Astrocyte of the hippocampus (primary cell): ENCODE data around the gene ACSL5.

ENCODE experiments used
- DNase-seq: peaks from one replicate; pipeline ENCODE4 v3.0.0; 2011; ENCODE audit warnings: low read depth, low spot score

Gene ACSL5, protein sequence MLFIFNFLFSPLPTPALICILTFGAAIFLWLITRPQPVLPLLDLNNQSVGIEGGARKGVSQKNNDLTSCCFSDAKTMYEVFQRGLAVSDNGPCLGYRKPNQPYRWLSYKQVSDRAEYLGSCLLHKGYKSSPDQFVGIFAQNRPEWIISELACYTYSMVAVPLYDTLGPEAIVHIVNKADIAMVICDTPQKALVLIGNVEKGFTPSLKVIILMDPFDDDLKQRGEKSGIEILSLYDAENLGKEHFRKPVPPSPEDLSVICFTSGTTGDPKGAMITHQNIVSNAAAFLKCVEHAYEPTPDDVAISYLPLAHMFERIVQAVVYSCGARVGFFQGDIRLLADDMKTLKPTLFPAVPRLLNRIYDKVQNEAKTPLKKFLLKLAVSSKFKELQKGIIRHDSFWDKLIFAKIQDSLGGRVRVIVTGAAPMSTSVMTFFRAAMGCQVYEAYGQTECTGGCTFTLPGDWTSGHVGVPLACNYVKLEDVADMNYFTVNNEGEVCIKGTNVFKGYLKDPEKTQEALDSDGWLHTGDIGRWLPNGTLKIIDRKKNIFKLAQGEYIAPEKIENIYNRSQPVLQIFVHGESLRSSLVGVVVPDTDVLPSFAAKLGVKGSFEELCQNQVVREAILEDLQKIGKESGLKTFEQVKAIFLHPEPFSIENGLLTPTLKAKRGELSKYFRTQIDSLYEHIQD

GRCh38 chr10:112373912-112374338 lies at the start of gene ACSL5:
Gene ACSL5 (plus strand): TSS chr10:112374116. CDS start chr10:112394947, 20,831 bp downstream.
- no peak for DNase-seq

- no peak for DNase-seq
Measured at GRCh38 chr10:112327678-112328077, 46.2 kb upstream of the ACSL5 start.

- DNase-seq, result no peak
Measured at GRCh38 chr10:112330162-112330561, 43.8 kb upstream of the ACSL5 start.

GRCh38 chr10:112330607-112331160 lies 43.2 kb upstream of the ACSL5 start:
- no peak for DNase-seq

DNA sequence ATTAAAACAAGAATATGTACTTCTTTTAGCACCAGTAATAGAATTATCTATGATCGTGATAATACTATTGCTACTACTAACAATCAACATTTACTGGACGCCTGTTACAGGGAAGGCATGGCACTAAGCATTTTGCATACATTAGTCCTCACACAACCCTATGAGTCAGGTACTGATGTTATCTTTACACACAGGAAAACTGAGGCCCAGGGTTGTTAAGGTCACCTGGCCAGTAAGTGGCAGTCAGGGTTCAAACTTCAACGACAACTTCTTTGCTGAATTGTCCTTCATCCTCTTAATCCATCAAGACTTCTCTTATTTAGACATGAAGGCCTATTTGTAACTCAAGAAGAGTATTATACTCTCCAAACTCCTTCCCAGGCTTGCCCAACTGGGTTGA lies 41.9 kb upstream of the ACSL5 start:
- no peak for DNase-seq

DNA sequence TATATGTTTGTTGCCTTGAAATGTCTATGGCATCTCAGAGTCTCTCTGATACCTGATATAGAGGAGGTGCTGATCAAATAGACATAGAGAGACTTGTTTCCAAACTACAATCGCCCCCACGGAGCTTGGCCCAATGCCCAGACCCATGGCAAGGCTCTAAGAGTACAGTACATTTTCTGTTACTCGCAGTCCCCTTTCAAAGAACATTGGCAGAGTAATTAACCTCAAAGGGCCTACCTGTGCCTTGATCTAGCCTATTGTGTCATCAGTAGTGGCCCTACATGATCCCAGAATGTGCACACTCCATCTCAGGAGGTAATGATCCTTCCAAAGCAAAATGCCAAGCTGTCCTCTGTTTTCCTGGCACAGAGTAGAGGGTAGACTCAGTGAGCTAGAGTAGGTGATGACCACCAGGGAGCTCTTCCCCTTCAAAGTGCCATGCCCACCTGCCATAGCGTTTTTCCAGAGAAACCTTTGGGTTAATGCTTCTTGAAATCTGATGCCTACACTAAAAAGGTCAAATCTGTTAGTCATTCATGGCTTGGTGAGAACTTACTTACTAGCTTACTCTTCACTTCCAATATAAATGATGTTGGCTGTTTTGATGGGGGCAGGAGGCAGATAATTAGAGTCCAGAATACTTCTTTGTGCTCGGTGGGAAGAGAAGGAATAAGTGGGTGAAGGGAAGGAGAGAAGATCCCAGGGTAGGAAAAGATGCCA lies 41.2 kb upstream of the ACSL5 start:
- peak; percentile 18 for DNase-seq

DNA sequence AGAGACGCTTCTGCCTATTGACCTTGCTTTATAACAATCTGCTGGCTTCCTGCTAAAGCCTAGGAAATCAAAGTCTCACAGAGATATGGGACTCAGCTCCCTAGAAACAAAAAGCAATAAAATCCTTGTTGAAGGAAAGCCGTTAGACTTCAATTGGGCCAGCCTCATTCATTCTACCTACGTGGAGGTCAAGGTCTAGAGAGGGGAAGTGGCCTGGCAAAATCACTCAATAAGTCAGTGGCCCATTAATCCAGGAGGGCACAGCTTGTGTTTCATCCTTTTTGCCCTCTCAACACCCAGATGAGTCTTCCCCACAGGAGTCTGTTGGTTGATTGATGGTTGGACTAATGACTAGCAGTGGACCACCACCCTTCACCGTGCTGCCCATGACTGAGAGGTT lies 40.5 kb upstream of the ACSL5 start:
- DNase-seq, result no peak

DNA sequence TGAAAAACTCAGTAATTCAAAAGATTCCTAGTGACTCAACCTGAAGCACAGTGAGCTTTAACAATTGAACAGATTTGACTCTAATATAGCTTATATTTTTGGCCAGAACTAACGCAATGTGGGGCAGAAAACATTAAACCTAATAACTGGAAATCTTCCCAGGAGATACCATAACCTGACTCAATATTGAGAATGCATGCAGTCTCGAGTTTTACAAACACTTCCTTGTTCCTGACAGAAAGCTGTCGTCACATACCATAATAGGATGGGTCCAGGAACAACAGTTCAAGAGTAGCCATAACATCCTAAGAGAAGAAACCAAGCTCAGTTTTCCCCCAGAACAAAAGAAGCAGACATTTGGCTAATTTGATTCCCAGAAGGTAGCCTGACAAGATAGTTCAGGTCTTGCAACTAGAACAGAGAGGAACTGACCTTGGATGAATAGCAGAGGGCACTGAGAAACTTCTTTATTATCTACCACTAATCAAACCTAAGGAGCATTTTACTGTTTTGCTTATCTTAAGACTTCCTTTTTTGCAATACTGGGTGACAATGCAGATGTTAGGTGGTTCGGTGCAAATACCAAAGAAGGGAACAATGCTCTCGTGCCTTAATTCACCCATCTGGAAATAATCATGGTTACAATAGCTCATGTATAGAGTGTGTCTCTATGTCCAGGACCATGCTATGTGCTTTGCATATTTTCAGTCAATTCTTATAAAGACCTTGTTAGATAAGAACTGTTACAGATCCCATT lies 38.6 kb upstream of the ACSL5 start:
- DNase-seq, result no peak

GRCh38 chr10:112335868-112336265 lies 38.0 kb upstream of the ACSL5 start:
- DNase-seq, result no peak

DNA sequence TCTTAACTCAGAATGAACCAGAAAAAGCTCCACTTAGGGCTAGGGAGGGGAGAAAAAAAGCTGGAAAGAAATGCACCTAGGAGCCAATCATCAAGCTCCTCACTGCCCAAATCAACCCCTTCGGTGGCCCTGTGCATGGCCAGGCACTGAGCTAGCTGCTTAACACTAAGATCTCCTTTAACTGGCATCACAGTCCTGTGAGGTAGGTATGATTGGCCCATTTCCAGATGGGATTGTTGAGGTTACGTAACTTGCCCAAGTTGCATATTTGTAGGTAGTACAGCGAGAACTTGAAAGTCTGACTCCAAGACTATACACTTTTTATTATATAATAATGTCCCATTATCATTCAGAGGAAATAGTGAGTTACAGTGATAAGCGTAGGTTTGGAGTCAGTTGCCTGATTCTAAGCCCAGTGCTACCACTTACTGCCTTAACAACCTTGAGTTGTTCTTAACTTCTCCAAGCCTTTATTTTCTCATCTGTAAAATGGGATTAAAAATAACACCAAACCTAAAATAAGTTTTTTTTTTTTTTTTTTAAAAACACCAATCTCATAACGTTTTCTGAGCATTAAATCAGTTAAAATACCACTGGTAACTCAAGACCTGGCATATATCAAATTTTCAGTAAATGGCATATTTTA lies 37.2 kb upstream of the ACSL5 start:
- peak; percentile 7 for DNase-seq

DNA sequence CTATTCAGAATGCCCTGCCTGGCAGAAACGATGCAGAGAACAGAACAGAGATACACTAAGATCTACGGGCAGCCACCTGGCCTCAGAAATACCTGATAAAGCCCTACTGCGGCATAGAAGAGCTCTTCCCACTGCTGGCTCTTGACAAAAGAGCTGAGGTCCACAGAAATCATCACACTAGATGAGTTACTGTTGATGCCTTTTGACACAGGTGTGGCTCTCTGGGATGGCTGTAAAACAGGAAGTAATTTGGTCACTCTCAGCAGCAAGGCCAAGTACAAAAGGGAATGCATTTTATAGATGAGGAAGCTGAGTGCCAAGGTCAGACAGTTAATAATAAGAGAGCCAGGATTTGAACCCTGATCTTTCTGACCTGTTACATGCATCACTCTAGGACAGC lies 35.0 kb upstream of the ACSL5 start:
- DNase-seq, result no peak

GRCh38 chr10:112340601-112341000 lies 33.3 kb upstream of the ACSL5 start:
- DNase-seq, result no peak

- DNase-seq, result no peak
Measured at GRCh38 chr10:112343056-112343806, 30.7 kb upstream of the ACSL5 start.

GRCh38 chr10:112344261-112344660 lies 29.7 kb upstream of the ACSL5 start:
- DNase-seq, result peak; percentile 9

- no peak for DNase-seq
Measured at GRCh38 chr10:112345202-112345601, 28.7 kb upstream of the ACSL5 start.

GRCh38 chr10:112345743-112346142 lies 28.2 kb upstream of the ACSL5 start:
- DNase-seq, result no peak

DNA sequence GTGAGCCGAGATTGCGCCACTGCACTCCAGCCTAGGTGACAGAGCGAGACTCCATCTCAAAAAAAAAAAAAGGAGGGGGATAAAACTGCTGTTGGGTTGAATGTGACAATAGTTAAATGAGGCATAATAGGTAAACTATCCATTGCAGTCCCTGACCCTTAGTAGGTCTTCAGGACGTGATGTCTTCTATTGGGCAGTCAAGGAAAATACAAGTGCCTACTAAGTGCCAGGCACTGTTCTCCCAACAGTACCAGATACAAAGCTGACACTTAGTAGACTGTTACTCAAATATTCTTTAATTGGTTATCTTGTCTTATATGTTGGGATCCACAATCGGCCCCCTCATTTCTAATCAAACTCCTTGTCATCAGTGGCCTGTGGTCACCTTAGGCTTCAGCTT lies 27.1 kb upstream of the ACSL5 start:
- no peak for DNase-seq

DNA sequence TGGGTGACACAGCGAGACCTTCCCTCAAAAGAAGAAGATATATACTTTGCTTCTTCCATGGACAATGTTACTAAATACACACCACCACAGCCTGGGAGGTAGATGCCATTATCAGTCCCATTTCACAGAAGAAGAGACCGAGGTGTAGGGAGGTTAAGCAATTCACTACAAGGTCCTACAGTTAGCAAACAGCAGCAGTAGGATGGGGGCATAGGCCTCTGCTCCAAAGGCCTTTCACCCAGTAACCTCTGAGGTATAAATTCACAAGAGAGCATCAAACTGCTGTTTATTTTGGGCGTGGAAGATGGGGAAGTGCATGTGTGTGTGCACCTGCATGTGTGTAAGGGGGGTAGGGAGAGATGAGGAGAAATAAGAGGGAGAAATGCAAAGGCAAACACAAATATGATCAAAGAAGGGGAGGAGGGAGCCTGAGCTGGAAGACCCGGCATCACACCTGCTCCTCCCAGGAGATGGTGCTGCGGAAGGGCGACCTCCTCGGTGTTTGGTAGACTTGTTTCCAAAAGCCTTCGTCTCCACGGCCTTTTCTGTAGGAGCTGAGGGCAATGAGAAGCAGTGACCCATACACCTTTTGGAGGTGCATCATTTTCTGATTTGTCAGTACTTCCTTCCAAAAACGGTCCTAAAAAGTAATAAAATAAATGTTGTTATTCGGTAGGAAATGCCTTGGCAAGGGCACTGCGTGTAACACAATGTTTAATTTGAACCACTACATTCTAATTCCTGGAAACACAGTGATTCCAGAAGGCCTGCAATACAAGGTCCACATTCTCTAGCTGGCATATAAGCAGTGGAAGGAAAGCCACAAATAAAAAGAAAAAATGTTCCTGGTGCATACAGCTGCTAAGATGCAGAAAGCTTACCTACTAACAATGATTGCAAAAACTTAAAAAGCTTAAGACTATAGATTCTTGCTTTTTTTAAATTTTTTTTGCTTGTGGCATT lies 25.9 kb upstream of the ACSL5 start:
- DNase-seq, result no peak

- no peak for DNase-seq
Measured at GRCh38 chr10:112348759-112349158, 25.2 kb upstream of the ACSL5 start.
